Hindlimb muscle (tissue), 1 donor: ENCODE measurements around the gene OR6S1. TPM values are rescaled to one million over a fixed set of nuclear protein-coding genes. Genes with fewer than 3 reads are reported as not detected.
"Not testable (repeated sequence)": the region's sequence is repeated elsewhere in the genome, so short reads cannot be mapped to it uniquely, and the experiment has no call there.

ENCODE experiments used
- DNase-seq: peaks from one replicate; pipeline ENCODE4 v3.0.0-alpha.2; 2013
- polyA plus RNA-seq: library from polyadenylated mRNA; unstranded; fragments of 120-200 nt; gene quantifications from one replicate; pipeline ENCODE4 v1.2.1, GENCODE V29; 2013; ENCODE audit not compliant: insufficient read length

The OR6S1 gene
- polyA plus RNA-seq, 1 donor, result not detected

DNA sequence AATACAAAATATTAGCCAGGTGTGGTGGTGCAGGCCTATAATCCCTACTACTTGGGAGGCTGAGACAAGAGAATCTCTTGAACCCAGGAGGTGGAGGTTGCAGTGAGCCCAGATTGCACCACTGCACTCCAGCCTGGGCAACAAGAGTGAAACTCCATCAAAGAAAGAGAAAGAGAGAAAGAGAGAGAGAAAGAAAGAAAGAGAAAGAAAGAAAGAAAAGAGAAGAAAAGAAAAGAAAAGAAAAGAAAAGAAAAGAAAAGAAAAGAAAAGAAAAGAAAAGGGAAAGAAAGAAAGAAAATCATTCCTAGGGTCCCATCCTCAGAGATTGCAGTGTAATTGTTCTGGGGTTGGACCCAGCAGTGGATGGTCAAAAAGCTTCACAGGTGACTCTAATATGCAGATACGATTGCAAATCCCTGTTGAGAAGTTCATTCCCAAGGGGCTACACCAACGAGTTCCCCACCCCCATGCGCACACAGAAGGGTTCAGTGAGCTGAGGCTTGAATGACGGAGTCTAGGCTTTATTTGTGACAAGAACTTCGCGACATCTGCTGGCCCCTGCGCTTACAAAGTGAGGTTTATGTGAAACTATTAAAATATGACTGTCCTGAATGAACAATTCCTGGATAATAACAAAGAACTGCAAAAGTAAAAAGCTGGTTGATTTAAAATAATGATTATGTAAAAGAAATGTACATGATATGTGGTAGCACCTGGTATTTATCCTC lies 32.9 kb downstream of the OR6S1 start:
- no peak for DNase-seq

- DNase-seq, result no peak
Observed at GRCh38 chr14:20607617-20608016, 33.9 kb downstream of the OR6S1 start.

- DNase-seq, result no peak
Observed at GRCh38 chr14:20606902-20607242, 34.6 kb downstream of the OR6S1 start.

DNA sequence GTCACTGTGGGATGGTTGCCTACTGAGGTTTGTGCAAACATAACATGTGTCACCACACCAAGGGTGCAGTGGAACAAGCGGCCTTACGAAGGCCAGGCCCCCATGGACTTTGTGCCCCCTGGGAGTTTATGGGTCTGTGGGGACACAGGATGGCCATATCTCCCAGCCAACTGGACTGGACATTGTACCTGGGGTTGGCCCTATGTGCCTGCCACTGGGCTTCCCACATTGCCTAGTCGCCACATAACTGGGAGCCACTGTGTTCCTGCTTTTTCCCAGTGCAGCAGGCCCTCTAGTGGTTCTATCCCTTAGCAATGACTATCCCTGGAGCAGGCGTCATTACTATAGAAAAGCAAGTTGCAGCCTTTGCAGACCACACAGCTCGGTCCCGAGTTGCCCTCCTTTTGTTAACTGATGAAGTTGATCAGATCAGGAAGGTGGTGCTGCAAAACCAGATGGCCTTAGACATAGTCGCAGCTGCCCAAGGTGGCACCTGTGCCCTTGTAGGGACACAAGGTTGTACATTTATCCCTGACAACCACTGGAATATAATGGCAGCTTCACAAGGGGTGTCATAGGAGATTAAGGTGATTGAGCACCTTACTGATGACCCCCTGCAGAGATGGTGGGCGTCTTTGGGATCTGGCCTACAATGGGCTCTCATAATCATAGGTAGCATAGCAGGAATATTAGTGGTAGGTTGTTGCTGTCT lies 35.1 kb downstream of the OR6S1 start:
- DNase-seq, result no peak

- no peak for DNase-seq
Observed at GRCh38 chr14:20603813-20604690, 37.4 kb downstream of the OR6S1 start.

- no peak for DNase-seq
Observed at GRCh38 chr14:20602583-20602982, 38.9 kb downstream of the OR6S1 start.

DNA sequence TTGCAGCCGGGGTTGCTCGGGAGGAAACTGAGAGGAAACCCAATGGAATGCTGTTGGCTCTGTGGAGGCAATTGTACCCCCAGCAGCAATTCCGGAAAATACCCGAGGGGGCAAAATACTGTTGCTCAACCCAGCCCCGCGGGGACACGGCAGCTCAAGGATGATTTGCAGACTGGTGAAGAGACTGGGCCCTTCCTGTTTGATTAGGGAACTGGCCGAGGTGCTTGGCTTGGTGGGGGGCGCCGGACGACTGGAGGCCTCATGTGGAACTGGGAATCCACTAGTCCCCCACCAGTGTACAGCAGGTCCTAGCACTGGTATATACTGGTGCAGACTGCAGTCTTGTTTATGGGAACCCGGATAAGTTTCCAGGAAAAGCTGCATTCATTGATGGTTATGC lies 40.0 kb downstream of the OR6S1 start:
- DNase-seq, result no peak

GRCh38 chr14:20597108-20597507 lies 44.4 kb downstream of the OR6S1 start:
- no peak for DNase-seq

GRCh38 chr14:20595726-20596125 lies 45.8 kb downstream of the OR6S1 start:
- DNase-seq, result not testable (repeated sequence)

DNA sequence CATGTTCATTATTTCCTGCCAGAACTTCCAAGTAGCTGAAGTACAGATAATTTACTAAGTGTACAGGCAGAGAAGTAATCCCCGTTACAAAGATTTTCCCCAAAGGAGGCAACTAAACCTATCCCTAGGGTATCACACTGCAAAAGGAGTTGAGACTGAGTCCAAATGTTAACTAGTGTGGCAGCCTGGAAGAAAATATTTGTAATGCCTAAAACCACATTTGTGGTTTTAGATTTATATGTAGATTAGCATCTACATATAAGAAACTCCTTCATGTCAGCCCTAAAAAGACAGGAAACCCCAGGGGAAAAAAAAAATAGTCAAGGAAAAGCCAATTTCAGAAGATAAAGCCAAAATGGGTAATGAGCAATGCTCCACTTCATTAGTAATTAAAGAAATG lies 48.9 kb downstream of the OR6S1 start:
- no peak for DNase-seq

DNA sequence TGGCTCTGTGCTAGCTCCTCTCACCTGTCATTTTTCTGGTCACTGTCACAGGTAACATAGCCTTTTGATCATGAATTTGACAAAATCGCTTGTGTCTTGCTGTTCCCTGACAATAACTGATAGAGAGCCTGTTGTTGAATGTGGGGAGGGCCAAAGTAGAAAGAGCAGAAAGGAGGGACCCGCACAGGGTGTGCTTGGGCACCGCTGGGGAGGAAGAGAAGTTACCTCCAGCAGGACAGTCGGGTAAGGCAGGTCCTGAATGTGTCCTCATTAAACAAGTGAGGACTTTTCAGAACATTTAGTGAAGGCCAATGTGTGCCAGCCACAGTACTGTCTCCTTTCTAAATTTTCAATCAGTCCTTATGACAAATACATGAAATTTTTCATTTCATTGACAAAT lies 50.3 kb downstream of the OR6S1 start, which contains the start of gene RNASE12:
TSS of gene RNASE12 (minus strand) at position 142 of the 400 bp plus-strand sequence. CDS start 653 bp downstream, outside the sequence.
- DNase-seq, result no peak

Other genes starting within 250 kb of the OR6S1 start
- 17.5 TPM for gene TEP1, start 228.2 kb downstream of the OR6S1 start, polyA plus RNA-seq
- 0.97 TPM for gene KLHL33, start 205.5 kb downstream of the OR6S1 start, polyA plus RNA-seq
- 41.9 TPM for gene OSGEP, start 186.9 kb downstream of the OR6S1 start, polyA plus RNA-seq
- 163 TPM for gene APEX1, start 186.5 kb downstream of the OR6S1 start, polyA plus RNA-seq
- gene PIP4P1, start 180.3 kb downstream of the OR6S1 start, polyA plus RNA-seq, result 18.6 TPM
- gene PNP, start 172.3 kb downstream of the OR6S1 start, polyA plus RNA-seq, result 7.3 TPM
- not detected for gene RNASE10, start 136.2 kb downstream of the OR6S1 start, polyA plus RNA-seq
- gene RNASE9, start 80.6 kb downstream of the OR6S1 start, polyA plus RNA-seq, result not detected
- gene RNASE11, start 53.7 kb downstream of the OR6S1 start, polyA plus RNA-seq, result not detected
- not detected for gene RNASE12, start 50.3 kb downstream of the OR6S1 start, polyA plus RNA-seq
- 4.5 TPM for gene RNASE4, start 42.9 kb upstream of the OR6S1 start, polyA plus RNA-seq
- gene ANG, start 47.1 kb upstream of the OR6S1 start, polyA plus RNA-seq, result 2.5 TPM
- not detected for gene EDDM3A, start 104.2 kb upstream of the OR6S1 start, polyA plus RNA-seq
- gene EDDM3B, start 126.7 kb upstream of the OR6S1 start, polyA plus RNA-seq, result not detected
- 8.2 TPM for gene RNASE6, start 139.6 kb upstream of the OR6S1 start, polyA plus RNA-seq
- 192 TPM for gene RNASE1, start 161.2 kb upstream of the OR6S1 start, polyA plus RNA-seq
- 0.27 TPM for gene RNASE3, start 249.7 kb upstream of the OR6S1 start, polyA plus RNA-seq